Measurements from ENCODE around the gene IRAK3. TPM values are rescaled to one million over a fixed set of nuclear protein-coding genes. Genes with fewer than 3 reads are reported as not detected.
A peak's percentile ranks its signal among the peaks of the same experiment; 100 is the strongest.

IRAK3 gene
- total and polyA plus RNA-seq, 2 donors (not counting 1 experiment from before 2014, with no cell fraction given), result 3.9 to 4.3 TPM

DNA sequence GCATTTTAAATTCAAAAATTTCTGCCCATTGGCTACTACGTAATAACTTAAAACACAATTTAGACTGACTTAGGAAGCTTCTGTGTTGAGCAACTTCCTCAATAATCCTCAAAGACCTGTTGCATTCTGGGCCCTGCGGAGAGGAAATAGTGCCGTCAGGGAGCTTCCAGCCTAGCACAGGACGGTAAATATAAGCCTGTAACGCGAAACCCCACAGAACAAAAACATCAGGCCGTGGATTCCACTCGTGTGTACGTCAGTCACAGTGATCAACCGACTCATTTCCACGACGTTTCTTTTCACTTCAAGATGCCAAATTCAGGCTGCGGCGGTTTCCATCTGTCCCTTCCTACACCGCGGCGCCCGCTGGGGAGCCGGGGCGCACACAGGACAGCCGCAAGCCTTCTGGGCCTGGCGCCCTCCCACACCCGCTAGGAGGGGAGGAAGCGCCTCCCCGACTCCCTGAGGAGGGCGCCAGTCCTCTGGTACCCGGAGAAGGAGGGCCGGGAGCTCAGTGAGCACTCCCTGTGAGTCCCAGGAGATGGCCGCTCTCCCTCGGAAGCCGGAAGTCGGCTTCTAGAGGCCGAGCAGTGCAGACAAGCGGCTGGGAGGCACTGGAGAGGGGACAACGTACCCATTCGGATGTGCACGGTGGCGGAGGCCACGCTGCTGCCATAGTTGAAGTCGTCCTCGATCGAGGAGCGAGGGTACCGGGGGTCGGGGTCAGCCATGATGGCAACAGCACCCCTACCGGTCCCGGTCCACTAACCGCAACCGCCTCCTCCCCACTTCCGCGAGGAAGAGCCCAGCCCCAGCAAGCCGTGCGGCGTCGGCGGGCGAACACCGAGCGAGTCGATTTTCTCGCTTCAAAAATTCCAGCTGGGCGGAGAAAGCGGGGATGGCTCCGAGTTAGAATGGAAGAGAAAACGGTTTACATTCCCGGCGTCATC is 19.5 kb upstream of the IRAK3 start, which contains the start of gene TMBIM4:
Gene TMBIM4, minus strand, starts transcription at position 776 of the 950 bp plus-strand sequence. Its CDS starts 45 bp downstream, at position 731.
- Histone ChIP-seq H3K4me3 (ENCODE audit: control extremely low read depth in 1 of 5, extremely low read depth in 1 of 5, insufficient read depth in 1 of 5, low read depth in 2 of 5, low read length in 4 of 5) (peak within 1 kb of the TSS; percentile 73 to 99 (median 91)), H3K27ac (ENCODE audit: low read length in 2 of 2) (peak within 1 kb of the TSS; percentile 97), H3K4me1 (ENCODE audit: control insufficient read depth in 2 of 2, insufficient read depth in 2 of 2, low read length in 2 of 2) (peaks cover 21 to 30% of the 10 kb centered on the region in 2 donors), H3K9ac (ENCODE audit: low read length) (peak within 1 kb of the TSS; percentile 97), H4K20me1 (ENCODE audit: control insufficient read depth, insufficient read depth, low read length, poor library complexity, severe bottlenecking) (peaks cover 12% of the 10 kb centered on the region), H3K36me3 (replicated peaks in 1 of 2; ENCODE audit: control extremely low read depth in 1 of 2, control insufficient read depth in 1 of 2, extremely low read depth in 1 of 2, insufficient read depth in 2 of 2, low read length in 1 of 2) (peaks cover 0 to 8% of the 10 kb centered on the region in 2 experiments), H3K27me3 (replicated peaks in 1 of 4; ENCODE audit: control extremely low read depth in 1 of 4, control insufficient read depth in 3 of 4, insufficient read depth in 4 of 4, low read length in 3 of 4) (no peaks in the 10 kb centered on the region), H2AFZ (ENCODE audit: insufficient read depth, low read depth, low read length, poor library complexity, severe bottlenecking) (peak within 1 kb of the TSS; percentile 83), H3K79me2 (ENCODE audit: control insufficient read depth, insufficient read depth, low read length) (peaks cover 57% of the 10 kb centered on the region), H3K4me2 (replicated peaks; ENCODE audit: low read depth, low read length, poor library complexity, severe bottlenecking) (peak within 1 kb of the TSS; percentile 77), H3K9me3 (ENCODE audit: control extremely low read depth in 1 of 3, control insufficient read depth in 2 of 3, insufficient read depth in 1 of 3, low read length in 2 of 3) (peaks cover 0 to 4% (median 0%) of the 10 kb centered on the region in 3 donors)
- Mint-ChIP-seq H3K9me3 (ENCODE audit: insufficient read depth) (no peaks in the 10 kb centered on the region), H3K27me3 (no peaks in the 10 kb centered on the region), H3K27ac (peak within 1 kb of the TSS; percentile 93), H3K4me1 (peaks cover 42% of the 10 kb centered on the region), H3K4me3 (peak within 1 kb of the TSS; percentile 89)
- no peak for TF ChIP-seq EZH2 (IDR thresholded peaks at IDR 0.05; ENCODE audit: borderline replicate concordance, insufficient read depth, low read depth, low read length, poor library complexity, severe bottlenecking)
- TF ChIP-seq, protein P1, sequence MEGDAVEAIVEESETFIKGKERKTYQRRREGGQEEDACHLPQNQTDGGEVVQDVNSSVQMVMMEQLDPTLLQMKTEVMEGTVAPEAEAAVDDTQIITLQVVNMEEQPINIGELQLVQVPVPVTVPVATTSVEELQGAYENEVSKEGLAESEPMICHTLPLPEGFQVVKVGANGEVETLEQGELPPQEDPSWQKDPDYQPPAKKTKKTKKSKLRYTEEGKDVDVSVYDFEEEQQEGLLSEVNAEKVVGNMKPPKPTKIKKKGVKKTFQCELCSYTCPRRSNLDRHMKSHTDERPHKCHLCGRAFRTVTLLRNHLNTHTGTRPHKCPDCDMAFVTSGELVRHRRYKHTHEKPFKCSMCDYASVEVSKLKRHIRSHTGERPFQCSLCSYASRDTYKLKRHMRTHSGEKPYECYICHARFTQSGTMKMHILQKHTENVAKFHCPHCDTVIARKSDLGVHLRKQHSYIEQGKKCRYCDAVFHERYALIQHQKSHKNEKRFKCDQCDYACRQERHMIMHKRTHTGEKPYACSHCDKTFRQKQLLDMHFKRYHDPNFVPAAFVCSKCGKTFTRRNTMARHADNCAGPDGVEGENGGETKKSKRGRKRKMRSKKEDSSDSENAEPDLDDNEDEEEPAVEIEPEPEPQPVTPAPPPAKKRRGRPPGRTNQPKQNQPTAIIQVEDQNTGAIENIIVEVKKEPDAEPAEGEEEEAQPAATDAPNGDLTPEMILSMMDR (IDR thresholded peaks at IDR 0.05), result peak; percentile 40
- ATAC-seq (ENCODE audit: low read depth), result peak; percentile 83
- peak; percentile 94 for DNase-seq
- intact Hi-C loops (cut with micrococcal nuclease), result loop anchor here (1.0 kb wide), 3 partner anchors 39 to 133 kb away; partner anchors contain the start of genes HELB and LLPH
- CTCF ChIA-PET, result interaction anchor here (0.7 to 2.1 kb wide), 13 partner anchors 8 to 524 kb away, joined by 3 to 14 read pairs (median 3); partner anchors contain the start of genes HELB, IRAK3 and LLPH
- POLR2A ChIA-PET, result interaction anchor here (0.7 to 2.1 kb wide), 8 partner anchors 12 to 1099 kb away, joined by 3 to 23 read pairs (median 4); partner anchors contain the start of genes HELB, IRAK3 and LLPH
- WGBS (ENCODE audit: insufficient coverage), result under 1% methylated on average over 50 of the region's 67 CpGs

Measured in B cell (primary cell).